GM12892 (cell line): ENCODE results near the gene SCAP.

ENCODE experiments used
- DNase-seq: peaks from one replicate; pipeline ENCODE4 v3.0.0; 2011; ENCODE audit not compliant: insufficient read length
- FAIRE-seq: peaks from 2 replicates; lab custom pipeline; 2011; peaks lifted over from hg19 to GRCh38; lab: Jason Lieb, UNC
- POLR2A ChIP-seq: IDR thresholded peaks from 2 replicates; pipeline ENCODE4 v1.6.1; 2011; ENCODE audit warnings: low read depth, low read length, control low read depth
- POLR2AphosphoS5 ChIP-seq: IDR thresholded peaks from 2 replicates; pipeline ENCODE4 v1.6.1; 2011; ENCODE audit warnings: low read depth, low read length, control low read depth
- TAF1 ChIP-seq: IDR thresholded peaks from 2 replicates; pipeline ENCODE4 v1.6.1; 2011; ENCODE audit warnings: low read depth, mild to moderate bottlenecking, control low read depth, low read length, borderline replicate concordance

The SCAP gene

DNA sequence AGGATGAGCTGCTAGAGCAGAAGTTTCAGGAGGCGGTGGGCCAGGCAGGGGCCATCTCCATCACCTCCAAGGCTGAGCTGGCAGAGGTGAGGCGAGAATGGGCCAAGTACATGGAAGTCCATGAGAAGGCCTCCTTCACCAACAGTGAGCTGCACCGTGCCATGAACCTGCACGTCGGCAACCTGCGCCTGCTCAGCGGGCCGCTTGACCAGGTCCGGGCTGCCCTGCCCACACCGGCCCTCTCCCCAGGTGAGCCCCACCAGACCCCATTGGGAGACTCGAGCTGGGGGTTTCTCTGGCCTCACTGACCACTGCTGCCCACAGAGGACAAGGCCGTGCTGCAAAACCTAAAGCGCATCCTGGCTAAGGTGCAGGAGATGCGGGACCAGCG lies 66.9 kb downstream of the SCAP start:
- DNase-seq (no peak), FAIRE-seq (no peak)
- TF ChIP-seq POLR2A (no peak), TAF1 (no peak), POLR2AphosphoS5 (no peak)

DNA sequence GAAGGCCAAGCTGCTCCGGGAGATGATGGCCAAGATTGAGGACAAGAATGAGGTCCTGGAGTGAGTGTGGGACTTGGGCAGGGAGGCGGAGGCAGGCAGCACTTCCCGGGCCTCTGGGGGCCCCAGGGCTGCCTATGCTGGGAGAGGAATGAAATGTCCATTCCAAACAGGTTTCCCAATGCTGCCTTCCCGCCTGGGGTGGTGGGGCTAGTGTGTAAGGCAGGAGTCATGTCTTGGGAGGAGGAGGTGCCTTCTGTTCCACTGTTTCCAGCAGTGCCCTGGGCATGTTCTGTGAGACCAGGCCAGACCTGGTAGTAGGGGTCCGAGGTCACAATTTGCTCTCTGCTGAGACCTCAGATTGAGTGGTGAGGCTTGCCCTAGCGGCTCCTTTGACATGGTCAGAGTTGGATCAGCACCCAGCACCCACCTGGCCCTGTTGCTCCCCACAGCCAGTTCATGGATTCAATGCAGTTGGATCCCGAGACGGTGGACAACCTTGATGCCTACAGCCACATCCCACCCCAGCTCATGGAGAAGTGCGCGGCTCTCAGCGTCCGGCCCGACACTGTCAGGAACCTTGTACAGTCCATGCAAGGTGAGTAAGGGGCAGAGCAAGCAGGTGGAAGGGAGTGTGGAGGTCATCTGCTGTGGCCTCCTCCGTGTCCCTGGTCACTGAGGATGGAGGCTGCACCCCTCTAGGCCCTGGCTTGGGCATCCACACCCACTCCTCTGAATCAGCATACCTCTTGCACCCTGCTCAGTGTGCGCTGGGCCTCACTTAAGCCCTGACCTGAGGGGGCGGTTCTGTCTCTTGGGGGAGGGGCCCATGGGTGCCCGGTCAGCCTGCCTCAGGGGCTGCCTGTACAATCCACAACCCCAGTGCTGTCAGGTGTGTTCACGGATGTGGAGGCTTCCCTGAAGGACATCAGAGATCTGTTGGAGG lies 67.6 kb downstream of the SCAP start:
- DNase-seq (no peak), FAIRE-seq (no peak)
- TF ChIP-seq POLR2A = no peak

DNA sequence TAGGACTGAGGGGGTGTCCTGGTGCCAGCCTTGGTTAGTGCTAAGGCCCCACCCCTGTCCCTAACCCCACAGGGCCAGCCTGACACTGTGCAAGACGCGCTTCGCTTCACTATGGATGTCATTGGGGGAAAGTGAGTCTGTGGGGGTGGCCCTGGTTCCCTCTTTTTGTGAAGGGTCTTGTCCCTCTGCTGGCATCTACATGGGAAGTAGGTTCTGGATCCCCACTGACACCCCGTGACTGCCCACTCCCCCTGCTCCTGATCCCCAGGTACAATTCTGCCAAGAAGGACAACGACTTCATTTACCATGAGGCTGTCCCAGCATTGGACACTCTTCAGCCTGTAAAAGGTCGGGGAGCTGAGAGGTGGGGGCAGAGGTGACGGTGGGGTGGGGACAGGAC lies 68.5 kb downstream of the SCAP start:
- no peak for TF ChIP-seq POLR2AphosphoS5
- no peak for TF ChIP-seq POLR2A
- DNase-seq = no peak
- FAIRE-seq = no peak

DNA sequence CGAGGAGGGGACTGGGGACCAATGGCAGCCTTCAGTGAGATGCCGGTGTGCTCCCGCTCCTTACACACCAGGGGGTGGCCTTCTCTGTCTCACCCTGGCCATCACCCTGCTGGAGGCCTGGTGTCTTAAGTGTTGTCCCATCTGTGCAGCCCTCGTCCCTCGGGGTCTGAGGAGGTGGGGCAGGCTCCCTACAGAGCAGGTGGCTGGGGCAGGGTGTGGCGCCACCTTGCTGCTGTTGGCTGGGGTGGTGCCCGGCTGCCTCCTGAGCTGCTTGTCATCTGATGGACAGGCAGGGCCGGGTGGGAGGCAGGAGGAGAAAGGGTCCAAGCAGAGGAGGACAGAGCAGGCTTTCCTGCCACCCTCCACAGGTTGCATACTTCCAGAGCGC lies 69.0 kb downstream of the SCAP start:
- FAIRE-seq (no peak), DNase-seq (no peak)

DNA sequence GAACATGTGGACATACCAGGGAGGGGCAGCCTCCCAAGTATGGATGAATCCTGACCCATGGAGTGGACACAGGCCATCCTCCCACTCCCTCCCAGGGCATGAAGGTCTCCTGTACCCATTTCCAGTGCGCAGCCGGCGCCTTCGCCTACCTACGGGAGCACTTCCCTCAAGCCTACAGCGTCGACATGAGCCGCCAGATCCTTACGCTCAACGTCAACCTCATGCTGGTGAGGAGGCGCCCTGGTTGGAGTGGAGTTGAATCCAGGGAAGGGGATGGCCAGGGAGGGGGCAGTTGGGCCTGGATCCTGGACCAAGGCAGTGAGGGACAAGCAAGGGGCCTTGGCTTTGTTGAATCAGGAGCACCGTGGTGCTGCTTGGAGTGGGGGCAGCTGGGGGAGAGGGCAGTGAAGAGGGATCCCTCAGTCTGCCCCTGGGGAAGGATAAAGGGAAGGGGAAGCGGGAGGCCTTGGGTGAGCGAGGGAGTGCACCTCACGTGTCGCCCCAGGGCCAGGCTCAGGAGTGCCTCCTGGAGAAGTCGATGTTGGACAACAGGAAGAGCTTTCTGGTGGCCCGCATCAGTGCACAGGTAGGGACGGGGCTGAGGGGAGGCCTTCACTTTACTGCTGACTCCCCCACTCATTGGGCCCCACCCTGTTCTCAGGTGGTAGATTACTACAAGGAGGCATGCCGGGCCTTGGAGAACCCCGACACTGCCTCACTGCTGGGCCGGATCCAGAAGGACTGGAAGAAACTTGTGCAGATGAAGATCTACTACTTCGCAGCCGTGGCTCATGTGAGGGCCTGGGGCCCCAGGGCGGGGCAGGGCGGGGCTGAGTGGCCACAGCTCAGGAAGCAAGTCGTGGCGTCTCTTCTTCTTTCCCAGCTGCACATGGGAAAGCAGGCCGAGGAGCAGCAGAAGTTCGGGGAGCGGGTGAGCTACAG lies 69.7 kb downstream of the SCAP start:
- TF ChIP-seq TAF1 (no peak), POLR2AphosphoS5 (no peak), POLR2A (no peak)
- FAIRE-seq (no peak), DNase-seq (no peak)

More for the DNA sequence above, 69.0 kb downstream of the SCAP start:
- TF ChIP-seq POLR2A (no peak), POLR2AphosphoS5 (no peak), TAF1 (no peak)

DNA sequence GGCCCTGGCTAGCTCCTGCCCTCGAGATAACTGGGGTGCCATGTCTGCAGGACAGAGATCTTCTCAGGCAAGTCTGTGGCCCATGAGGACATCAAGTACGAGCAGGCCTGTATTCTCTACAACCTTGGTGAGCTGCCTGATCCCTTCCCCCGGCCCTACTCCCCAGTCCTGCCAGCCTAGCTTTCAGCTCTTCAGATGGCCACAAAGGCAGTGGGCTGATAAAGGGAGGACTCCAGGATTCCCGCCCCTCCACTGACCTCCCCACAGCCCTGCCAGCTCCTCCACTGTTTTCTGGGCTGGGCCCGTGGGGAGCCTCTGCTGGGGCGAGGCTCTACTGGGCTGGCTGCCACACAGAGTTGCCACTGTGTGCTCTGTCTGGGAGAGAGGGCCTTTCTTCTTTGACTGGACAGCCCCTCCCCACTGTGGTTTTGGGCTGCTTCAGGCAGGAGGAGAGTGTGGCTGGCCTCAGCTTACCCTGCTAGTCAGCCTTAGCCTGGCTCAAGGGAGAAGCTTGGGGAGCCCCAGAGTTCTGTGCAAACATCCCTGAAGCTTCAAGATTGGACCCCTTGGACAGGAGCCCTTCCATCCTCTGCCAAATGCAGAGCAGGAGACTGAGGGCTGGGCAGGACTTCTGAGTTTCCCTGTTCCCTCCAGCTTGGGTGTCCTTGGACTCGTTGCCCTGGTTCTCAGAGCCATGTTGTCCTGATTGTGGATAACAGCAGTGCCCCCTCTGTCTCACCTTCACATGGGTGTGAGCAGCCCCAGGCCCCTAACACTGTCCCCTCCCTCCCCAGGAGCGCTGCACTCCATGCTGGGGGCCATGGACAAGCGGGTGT lies 70.6 kb downstream of the SCAP start:
- no peak for DNase-seq
- no peak for FAIRE-seq
- TF ChIP-seq TAF1 (no peak), POLR2AphosphoS5 (no peak), POLR2A (no peak)

DNA sequence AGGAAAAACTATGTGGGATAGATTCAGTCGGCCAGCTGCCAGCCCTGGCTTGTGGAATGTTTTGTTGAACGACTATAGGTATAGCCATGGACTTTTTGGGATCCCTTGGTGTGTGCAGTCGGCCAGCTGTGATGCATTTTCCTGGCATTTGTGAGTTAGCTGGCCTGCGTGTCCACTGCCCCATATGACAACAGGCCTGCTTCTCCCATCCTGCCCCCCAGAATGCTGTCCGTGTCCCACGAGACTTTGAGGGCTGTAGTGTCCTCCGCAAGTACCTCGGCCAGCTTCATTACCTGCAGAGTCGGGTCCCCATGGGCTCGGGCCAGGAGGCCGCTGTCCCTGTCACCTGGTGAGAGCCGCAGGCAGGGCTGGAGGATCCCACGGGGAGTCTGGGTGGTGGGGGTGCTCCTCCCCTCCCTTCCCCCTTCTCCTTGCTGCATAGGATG lies 71.3 kb downstream of the SCAP start:
- TF ChIP-seq POLR2AphosphoS5 = no peak
- no peak for TF ChIP-seq TAF1
- no peak for TF ChIP-seq POLR2A
- FAIRE-seq (no peak), DNase-seq (no peak)

DNA sequence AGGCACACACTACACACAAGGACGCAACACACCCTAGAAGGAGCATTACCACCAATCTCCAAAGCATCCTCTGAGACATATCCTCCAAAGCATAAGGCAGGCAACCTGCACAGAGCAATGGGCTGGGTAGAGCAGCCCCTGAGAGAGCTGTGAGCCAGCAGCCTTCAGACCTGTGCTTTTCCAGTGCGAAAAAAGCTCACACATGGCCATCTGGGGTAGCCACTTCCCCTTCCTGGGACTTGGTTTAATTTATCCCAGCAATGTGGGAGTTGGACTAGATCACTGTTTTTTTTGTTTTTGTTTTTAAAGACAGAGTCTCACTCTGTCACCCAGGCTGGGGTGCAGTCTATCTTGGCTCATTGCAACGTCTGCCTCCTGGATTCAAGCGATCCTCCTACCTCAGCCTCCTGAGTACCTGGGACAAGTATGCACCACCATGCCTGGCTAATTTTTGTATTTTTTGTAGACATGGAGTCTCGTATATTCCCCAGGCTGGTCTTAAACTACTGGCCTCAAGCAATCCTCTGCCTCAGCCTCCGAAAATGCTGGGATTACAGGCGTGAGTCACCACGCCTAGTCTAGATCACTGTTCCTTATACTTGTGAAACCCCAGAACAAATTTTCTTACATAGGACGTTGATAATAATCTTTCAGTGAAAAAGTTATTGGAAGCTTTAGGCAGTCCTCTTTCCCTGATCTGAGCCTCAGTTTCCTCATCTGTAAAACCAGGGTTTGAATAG lies 76.0 kb downstream of the SCAP start:
- no peak for FAIRE-seq
- no peak for DNase-seq
- no peak for TF ChIP-seq TAF1
- no peak for TF ChIP-seq POLR2A
- no peak for TF ChIP-seq POLR2AphosphoS5

DNA sequence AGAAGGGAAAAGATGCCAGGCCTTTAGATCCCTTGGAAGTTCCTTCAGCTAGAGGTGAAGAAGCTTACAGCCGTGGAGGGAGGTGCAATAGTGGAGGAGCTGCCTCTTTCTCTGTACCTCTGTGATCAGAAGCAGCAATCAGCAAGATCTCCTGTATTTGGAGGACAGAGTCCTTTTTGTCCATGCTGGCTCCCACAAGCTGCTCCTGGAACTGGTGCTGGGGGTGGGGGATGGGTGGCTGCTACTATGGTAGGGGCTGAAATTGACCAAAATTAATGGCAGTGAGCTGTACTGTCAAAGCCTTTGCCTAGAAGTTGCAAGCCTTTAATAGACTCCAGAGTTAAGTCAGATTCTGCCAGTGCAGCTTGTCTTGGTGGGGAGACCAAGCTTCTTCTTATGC lies 76.7 kb downstream of the SCAP start:
- DNase-seq (no peak), FAIRE-seq (no peak)
- TF ChIP-seq POLR2A (no peak), POLR2AphosphoS5 (no peak), TAF1 (no peak)

DNA sequence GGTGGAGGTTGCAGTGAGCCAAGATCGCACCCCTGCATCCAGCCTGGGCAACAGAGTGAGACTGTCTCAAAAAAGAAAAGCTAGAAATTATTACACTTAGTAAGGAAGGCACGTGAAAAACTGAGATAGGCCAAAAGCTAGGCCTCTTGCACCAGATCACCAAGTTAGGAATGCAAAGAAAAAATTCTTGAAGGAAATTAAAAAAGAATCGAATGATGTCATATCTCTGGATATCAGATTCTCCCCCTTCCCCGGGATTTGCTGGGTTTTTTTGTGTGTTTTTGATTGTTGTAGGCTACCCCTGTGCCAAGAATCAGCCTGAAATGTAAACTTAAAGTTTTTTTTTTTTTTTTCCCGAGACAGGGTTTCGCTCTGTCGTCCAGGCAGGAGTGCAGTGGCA lies 77.5 kb downstream of the SCAP start:
- no peak for DNase-seq
- TF ChIP-seq POLR2A (no peak), TAF1 (no peak), POLR2AphosphoS5 (no peak)
- no peak for FAIRE-seq

DNA sequence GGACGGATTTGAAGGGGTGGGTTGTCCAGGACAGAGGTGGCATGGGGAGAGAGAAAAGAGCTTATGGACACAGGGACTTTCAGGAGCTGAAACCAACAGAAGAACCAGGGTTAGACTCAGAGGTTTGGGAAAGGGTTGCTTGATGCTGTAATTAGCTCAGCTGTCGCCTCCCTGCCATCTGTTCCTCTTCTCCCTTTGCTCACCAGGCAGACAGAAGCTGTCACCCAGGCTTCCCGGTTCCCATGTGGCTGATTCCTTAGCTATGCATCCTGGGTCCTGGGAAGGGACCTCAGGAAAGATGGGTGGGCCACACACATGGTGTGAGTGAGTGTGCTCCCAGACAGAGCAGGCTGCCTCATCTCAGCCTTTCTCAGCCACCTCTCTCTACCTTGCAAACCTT lies 80.9 kb downstream of the SCAP start:
- TF ChIP-seq TAF1 = no peak
- DNase-seq (no peak), FAIRE-seq (no peak)
